Fibroblast of gingiva (primary cell): ENCODE measurements around the gene EP400.
"Not testable (repeated sequence)": the region's sequence is repeated elsewhere in the genome, so short reads cannot be mapped to it uniquely, and the experiment has no call there.

ENCODE experiments used
- DNase-seq: peaks from one replicate; pipeline ENCODE4 v3.0.0-alpha.2; 2011; ENCODE audit warnings: low read depth

Gene EP400

GRCh38 chr12:132069336-132069985 is 119.7 kb downstream of the EP400 start:
- no peak for DNase-seq

- DNase-seq: no peak
Observed at GRCh38 chr12:132070298-132070697, 120.6 kb downstream of the EP400 start.

GRCh38 chr12:132071040-132071810 is 121.5 kb downstream of the EP400 start:
- no peak for DNase-seq

GRCh38 chr12:132071830-132072384 is 122.2 kb downstream of the EP400 start:
- DNase-seq: no peak

DNA sequence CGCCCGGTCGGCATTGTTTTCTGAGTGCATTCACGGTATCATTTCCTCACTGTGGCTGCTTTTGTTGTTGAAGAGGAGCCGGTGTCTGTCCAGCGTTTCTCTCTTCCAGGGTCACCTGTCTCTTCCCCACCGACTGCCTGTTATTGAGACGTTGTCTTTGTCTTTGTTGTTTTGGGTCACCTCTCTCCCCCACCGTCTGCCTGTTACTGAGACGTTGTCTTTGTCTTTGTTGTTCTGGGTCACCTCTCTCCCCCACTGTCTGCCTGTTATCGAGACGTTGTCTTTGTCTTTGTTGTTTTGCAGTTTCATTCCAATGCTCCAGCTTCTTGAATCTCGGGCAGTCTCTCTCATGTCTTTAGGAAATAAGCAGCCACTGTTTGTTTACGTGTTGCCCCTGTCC is 124.5 kb downstream of the EP400 start:
- DNase-seq: no peak

GRCh38 chr12:132075026-132075713 is 125.4 kb downstream of the EP400 start:
- no peak for DNase-seq

GRCh38 chr12:132075714-132076553 is 126.2 kb downstream of the EP400 start:
- DNase-seq: no peak

- DNase-seq: no peak
Observed at GRCh38 chr12:132076711-132077110, 127.0 kb downstream of the EP400 start.

DNA sequence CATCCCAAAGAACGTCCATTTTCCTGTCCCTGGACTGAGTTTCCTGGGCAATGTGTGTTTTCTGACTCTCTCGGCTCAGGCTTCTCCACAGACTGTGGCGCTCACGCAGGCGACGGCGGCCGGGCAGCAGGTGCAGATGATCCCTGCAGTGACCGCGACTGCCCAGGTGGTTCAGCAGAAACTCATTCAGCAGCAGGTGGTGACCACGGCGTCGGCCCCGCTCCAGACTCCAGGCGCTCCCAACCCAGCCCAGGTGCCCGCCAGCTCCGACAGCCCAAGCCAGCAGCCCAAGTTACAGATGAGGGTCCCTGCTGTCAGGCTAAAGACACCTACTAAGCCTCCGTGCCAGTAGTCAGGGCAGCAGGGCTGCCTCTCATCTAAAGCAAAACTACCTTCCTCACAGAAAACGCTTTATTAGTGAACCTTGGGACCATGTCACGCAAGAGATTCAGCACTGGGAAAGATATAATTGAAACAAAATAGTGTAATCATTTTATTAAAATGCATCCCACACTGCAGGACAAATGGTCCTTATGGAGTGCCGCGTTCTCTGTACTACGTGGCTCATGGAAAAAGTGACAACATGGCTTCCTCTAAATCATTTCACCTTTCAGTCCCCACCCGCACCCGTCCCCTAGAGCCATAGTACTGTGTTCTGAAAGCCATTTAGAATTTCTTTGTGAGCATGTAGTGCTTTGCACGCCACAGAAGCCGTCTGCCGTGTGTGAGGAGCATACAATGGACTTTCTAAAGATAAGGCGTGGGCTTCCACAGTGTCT is 127.8 kb downstream of the EP400 start:
- no peak for DNase-seq

DNA sequence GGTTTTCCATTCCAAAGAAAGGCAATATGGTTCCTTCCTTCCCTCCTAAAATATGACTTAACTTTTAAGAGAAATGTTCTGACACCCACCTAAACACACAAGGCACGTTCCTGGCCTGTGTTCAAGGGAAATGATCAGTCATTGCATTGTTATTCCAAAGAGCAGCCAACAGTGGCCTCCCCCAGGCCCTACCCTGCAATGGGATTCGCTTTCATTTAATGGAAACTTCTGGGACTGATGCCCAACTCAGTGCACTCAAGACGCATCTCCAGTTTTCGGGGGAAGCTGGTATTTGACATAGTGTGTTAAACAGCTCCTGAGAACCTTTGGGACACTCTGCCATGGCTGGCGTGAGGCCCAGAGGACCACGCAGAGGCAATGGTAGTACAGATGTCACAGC is 128.4 kb downstream of the EP400 start:
- DNase-seq: peak; percentile 86

- DNase-seq: no peak
Observed at GRCh38 chr12:132079200-132079599, 129.5 kb downstream of the EP400 start.

DNA sequence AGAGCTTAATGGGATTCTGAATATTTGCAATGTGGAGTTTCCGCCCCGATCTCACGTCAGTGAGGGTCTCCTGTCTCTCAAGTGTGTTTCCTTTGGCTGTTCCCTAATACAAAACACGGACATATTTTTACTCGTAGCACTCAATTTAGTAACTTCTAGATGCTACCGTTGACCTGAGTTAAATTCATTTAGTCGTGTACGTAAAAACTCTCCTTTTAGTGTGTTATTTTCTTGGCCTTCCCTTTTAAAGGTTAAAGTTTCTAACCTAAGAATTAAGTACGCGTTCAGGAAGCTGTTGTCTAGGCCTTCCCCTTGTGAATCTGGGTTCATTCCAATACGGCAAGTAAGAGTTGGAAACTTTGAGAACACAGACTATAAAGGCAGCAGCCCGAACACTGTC is 130.0 kb downstream of the EP400 start:
- DNase-seq: no peak

DNA sequence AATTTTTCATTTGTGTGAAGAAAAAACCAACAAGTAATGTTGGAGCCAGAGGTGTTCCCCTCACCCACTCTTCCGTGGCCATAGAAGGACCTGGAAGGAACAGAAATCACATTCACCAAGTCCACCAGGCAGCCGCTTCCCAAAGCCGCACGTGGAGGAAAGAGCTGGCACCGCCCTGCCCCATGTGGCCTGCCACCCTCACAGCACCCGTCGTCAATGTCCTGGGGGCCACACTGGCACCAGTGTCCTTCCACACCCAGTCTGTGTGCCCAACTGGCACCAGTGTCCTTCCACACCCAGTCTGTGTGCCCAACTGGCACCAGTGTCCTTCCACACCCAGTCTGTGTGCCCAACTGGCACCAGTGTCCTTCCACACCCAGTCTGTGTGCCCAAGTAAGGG is 130.8 kb downstream of the EP400 start:
- not testable (repeated sequence) for DNase-seq

DNA sequence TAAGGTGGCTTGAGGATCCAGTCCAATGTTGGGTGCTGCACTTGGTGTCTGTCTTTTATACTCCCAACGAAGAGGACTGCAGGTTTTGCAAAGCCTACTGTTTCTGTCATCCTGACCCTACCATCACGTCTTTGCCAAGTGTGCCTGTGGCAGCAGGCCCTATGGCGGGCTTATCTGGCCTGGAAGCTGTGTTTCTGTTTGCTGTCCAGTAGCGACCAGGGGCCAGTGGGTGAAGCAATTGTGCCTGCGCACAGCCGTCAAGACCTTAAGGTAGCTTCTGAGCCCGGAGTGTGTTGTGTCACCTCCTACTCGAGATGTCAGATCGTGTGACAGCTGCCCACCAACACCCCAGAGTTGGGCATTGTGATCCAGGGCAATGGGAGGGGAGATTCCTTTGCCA is 131.7 kb downstream of the EP400 start:
- DNase-seq: no peak

- no peak for DNase-seq
Observed at GRCh38 chr12:132083614-132083940, 133.8 kb downstream of the EP400 start.

GRCh38 chr12:132083941-132084620 is 134.3 kb downstream of the EP400 start:
- peak; percentile 82 for DNase-seq

- peak; percentile 61 for DNase-seq
Observed at GRCh38 chr12:132084621-132085290, 135.0 kb downstream of the EP400 start.

DNA sequence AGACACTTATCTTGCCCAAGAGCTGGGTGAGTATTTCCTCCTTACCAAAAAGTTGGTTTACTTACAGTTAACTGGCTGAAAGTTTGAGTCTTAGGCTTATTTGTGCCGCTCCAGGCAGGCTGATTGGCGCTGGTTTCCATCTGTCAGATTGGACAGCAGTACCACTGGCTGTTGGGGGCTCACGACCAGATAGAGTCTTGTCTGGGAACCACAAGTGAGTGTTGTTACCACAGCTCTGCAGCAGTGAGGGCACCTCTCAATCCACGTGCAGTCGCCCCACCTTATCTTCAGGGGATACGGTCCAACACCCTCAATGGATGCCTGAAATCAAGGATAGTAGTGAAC is 135.5 kb downstream of the EP400 start:
- DNase-seq: peak; percentile 35

- no peak for DNase-seq
Observed at GRCh38 chr12:132089407-132089910, 139.7 kb downstream of the EP400 start.
